Nephron (organoid): Measurements from ENCODE around the gene NMNAT3.

ENCODE experiments used
- H3K27ac Mint-ChIP-seq, 3 experiments: 2 replicates each; pipeline ENCODE4 v1.8.0; 2020; ENCODE audit warnings: mixed read lengths in 3 of 3, mild to moderate bottlenecking in 2 of 3, moderate library complexity in 1 of 3
- H3K27me3 Mint-ChIP-seq: 2 replicates; pipeline ENCODE4 v1.8.0; 2021; ENCODE audit warnings: low read depth, mild to moderate bottlenecking, moderate library complexity, mixed read lengths
- H3K36me3 Mint-ChIP-seq: 2 replicates; pipeline ENCODE4 v1.8.0; 2020; ENCODE audit warnings: low read depth, mixed read lengths
- H3K4me1 Mint-ChIP-seq: 2 replicates; pipeline ENCODE4 v1.8.0; 2020; ENCODE audit warnings: mixed read lengths
- H3K4me3 Mint-ChIP-seq, 3 experiments: 2 replicates each; pipeline ENCODE4 v1.8.0; 2020; ENCODE audit warnings: mild to moderate bottlenecking in 3 of 3, mixed read lengths in 3 of 3, moderate library complexity in 2 of 3
- H3K9me3 Mint-ChIP-seq: 2 replicates; pipeline ENCODE4 v1.8.0; 2020; ENCODE audit warnings: mixed read lengths
- CTCF ChIP-seq, 3 experiments: fragments of 200-600 bp; sonication (generic); IDR thresholded peaks; one replicate each; pipeline ENCODE4 v1.5.0; 2021; ENCODE audit warnings: antibody characterized with exemption in 3 of 3; ENCODE audit not compliant: unreplicated experiment in 3 of 3

Gene NMNAT3

GRCh38 chr3:139674571-139675260 lies 3.1 kb downstream of the NMNAT3 start:
- Mint-ChIP-seq H3K4me1 (peaks cover 12% of the 10 kb centered on the region), H3K4me3 (peak overlapping the region in 1 of 3 experiments; percentile 1), H3K36me3 (no peaks in the 10 kb centered on the region), H3K27ac (no peak overlapping the region), H3K9me3 (no peaks in the 10 kb centered on the region), H3K27me3 (peaks cover 23% of the 10 kb centered on the region)
- TF ChIP-seq CTCF (IDR thresholded peaks at IDR 0.05; ENCODE audit: unreplicated experiment in 3 of 3), result no peak

GRCh38 chr3:139672884-139673283 lies 4.9 kb downstream of the NMNAT3 start:
- Mint-ChIP-seq H3K4me1 (peaks cover 7% of the 10 kb centered on the region), H3K36me3 (no peaks in the 10 kb centered on the region), H3K27me3 (peaks cover 16% of the 10 kb centered on the region), H3K4me3 (no peak overlapping the region), H3K27ac (no peak overlapping the region), H3K9me3 (no peaks in the 10 kb centered on the region)
- no peak for TF ChIP-seq CTCF (IDR thresholded peaks at IDR 0.05; ENCODE audit: unreplicated experiment in 3 of 3)

GRCh38 chr3:139671863-139672646 lies 5.7 kb downstream of the NMNAT3 start:
- H3K27ac Mint-ChIP-seq, result no peak overlapping the region
- no peaks in the 10 kb centered on the region for H3K9me3 Mint-ChIP-seq
- H3K4me3 Mint-ChIP-seq, result no peak overlapping the region
- no peaks in the 10 kb centered on the region for H3K36me3 Mint-ChIP-seq
- H3K27me3 Mint-ChIP-seq, result peaks cover 15% of the 10 kb centered on the region
- peaks cover 6% of the 10 kb centered on the region for H3K4me1 Mint-ChIP-seq
- TF ChIP-seq CTCF (IDR thresholded peaks at IDR 0.05; ENCODE audit: unreplicated experiment in 3 of 3), result no peak

- Mint-ChIP-seq H3K27me3 (peaks cover 5% of the 10 kb centered on the region), H3K27ac (no peak overlapping the region), H3K4me1 (no peaks in the 10 kb centered on the region), H3K9me3 (no peaks in the 10 kb centered on the region), H3K4me3 (no peak overlapping the region), H3K36me3 (no peaks in the 10 kb centered on the region)
- no peak for TF ChIP-seq CTCF (IDR thresholded peaks at IDR 0.05; ENCODE audit: unreplicated experiment in 3 of 3)
Measured at GRCh38 chr3:139671107-139671506, 6.7 kb downstream of the NMNAT3 start.

- Mint-ChIP-seq H3K36me3 (no peaks in the 10 kb centered on the region), H3K9me3 (no peaks in the 10 kb centered on the region), H3K27ac (no peak overlapping the region), H3K27me3 (peaks cover 3% of the 10 kb centered on the region), H3K4me1 (no peaks in the 10 kb centered on the region), H3K4me3 (no peak overlapping the region)
- TF ChIP-seq CTCF (IDR thresholded peaks at IDR 0.05; ENCODE audit: unreplicated experiment in 3 of 3), result no peak
Measured at GRCh38 chr3:139670196-139670595, 7.6 kb downstream of the NMNAT3 start.
